Activated gamma-delta T cell treated with anti-CD3 and anti-CD28 coated beads, Interleukin-2, amount 50 U/mL, for 16 hours (primary cell): ENCODE measurements around the gene DENND4B.

Experiments used
- DNase-seq: peaks from one replicate; pipeline ENCODE4 v3.0.0-alpha.2; 2020; ENCODE audit warnings: low read depth

DENND4B gene

GRCh38 chr1:153882296-153882912 is 64.1 kb downstream of the DENND4B start:
- no peak for DNase-seq

DNA sequence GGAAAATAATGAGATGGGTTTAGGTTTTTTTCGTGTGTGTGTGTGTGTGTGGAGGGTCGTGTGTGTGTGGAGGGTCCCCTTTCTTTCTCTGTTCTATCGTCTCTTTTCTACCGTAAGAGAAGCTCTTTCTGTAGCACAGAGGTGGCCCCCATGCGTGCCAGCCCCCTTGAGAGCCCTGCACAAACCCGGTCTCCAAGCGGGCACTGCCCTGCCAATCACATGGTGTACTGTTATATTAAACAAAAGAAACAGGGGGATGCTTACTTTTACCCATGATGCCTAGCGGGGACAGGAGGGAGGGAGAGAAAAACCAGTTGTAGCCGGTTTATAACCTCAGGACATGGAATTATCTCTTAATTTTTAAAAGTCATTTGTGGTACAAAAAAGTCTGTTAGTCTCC is 64.8 kb downstream of the DENND4B start:
- DNase-seq = no peak

DNA sequence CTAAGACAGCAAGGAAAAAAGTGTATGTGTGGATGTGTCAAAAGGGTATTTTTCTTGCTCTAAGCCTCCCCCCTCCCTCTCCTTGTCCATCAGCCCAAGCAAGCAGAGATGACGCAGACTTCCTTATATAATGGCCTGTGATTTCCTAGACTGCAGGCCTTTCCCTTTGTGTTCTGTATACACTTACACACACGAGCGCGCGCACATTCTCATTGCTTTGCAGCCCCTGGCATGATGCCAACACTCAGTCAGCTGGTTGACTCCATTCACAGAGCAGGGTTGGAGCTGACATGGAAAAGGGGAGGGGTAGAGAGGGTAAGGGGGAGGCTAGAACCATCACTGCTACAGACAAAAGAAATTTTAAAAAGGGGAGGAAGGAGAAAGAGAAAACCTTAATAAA is 65.6 kb downstream of the DENND4B start:
- DNase-seq = no peak

DNA sequence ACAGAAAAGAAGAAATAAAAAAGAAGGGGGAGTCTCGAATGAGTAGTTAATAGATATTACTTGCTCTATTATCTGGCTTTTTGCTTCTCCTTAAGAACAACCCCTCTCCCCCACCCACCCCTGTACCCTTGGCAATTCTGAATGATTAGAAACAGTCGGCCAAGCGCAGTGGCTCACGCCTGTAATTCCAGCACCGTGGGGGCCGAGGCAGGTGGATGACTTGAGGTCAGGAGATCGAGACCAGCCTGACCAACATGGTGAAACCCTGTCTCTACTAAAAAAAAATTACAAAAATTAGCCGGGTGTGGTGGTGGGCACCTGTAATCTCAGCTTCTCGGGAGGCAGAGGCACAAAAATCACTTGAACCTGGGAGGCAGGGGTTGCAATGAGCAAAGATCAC is 66.5 kb downstream of the DENND4B start:
- DNase-seq = no peak
